Right hindlimb (tissue), 1 donor: ENCODE results near the gene ANO10.
"Not testable (repeated sequence)": the region's sequence is repeated elsewhere in the genome, so short reads cannot be mapped to it uniquely, and the experiment has no call there.

Experiments used
- DNase-seq: peaks from one replicate; pipeline ENCODE4 v3.0.0-alpha.2; 2018

ANO10 gene

DNA sequence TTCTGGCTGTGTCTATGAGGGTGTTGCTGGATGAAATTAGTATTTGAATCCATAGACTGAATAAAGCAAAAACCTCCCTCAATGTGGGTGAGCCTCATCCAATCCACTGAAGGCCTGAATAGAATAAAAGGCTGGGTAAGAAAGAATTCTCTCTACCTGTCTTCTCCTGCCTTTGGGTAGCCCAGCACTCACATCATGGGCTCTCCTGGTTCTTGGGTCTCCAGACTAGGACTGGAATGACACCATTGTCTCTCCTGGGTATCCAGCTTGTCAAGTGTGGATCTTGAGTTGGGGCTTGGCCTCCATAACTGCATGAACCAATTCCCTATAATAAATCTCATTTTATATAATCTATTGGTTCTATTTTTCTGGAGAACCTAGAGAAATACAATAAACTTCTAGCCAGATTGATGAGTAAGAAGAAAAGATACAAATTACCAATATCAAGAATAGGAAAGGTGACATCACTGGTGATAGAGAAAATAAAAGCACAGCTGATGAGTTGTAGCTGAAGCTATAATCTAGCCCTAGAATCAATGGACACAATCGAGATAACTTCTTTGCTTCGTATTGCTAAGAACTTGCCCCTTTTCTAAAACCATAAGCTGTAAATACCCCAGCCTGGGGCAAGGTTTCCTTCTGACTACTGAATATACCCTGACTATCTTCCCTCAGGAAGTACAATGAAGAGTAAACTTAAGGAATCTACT is 106.4 kb downstream of the ANO10 start:
- DNase-seq = no peak

DNA sequence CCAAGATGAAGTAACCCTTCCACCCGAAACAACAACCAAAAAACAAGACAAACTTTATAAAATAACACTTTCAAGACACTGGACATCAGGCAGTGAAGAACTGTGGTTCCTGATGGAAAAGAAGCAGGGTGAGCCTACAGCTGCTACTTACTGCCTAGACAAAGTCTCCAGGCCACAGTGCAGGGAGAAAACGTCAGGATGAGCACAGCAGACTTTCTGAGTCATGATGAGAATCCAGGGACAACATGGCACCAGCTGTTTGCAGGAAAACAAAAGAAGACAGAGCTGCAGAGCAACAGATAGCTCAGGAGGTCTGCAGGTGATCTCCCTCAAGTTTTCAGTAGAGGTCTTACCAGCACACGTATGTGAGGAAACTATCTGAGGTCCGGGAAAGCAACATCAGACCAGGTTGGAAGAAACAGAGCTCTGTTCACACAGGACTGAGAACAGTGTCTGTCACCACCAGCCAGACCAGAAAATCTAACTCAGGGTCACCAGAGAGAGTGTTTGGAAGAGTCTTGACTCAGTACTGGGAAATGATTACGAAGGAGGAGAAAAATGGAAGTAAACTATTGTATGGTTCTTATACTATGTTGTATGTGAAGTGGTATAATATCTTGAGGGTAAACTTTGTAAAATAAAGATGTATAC is 108.9 kb downstream of the ANO10 start:
- DNase-seq = no peak

- no peak for DNase-seq
Observed at GRCh38 chr3:43506644-43507043, 115.2 kb downstream of the ANO10 start.

GRCh38 chr3:43505351-43505750 is 116.5 kb downstream of the ANO10 start:
- DNase-seq = no peak

DNA sequence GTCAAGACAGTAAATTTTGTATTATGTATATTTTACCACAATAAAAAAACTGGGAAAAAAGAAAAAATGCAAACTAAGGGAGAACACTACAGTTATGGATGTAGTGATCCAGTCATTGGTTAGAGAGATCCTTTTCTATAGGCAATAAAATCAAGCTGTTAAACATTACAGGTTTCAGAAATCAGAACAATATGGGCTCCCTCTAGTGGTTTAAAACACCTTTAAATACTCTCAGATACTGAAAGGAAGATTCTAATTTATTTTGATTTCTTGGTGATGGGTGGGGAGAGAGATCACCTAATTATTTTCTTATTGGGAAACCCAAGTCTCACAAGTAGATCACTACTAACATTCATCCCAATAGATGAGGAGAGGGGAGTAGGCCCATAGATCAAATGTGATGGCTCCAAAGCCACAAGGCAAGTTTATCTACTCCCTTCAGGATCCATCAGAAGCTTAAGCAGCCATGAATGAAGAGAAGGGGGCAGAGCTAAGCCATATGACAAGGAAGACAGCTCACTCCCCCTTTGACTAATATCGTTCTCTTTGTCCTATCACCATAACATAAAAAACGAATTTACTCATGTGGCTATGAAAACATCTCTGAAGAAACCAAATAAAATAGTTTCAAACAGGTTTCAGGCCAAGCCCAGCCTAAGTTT is 118.6 kb downstream of the ANO10 start:
- DNase-seq = no peak

DNA sequence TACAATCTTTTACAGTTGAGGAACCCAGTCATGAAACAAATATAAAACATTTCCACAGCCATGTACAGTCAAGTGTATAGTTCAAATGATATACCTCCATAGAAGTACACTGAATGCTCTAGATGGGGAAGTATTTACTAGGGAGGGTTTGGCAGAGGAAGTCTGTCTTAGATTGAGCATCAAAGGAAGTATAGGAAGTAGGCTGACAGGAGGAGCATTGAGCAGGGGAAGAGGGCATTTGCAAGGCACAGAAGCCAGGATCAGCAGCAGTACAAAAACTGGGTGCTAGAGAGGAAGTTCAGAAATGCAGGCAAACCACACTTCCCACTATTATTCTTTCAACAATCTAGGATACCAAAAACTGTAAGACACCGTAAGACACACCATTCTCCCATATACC is 122.6 kb downstream of the ANO10 start:
- DNase-seq = no peak

- DNase-seq = no peak
Observed at GRCh38 chr3:43497905-43498365, 123.9 kb downstream of the ANO10 start.

DNA sequence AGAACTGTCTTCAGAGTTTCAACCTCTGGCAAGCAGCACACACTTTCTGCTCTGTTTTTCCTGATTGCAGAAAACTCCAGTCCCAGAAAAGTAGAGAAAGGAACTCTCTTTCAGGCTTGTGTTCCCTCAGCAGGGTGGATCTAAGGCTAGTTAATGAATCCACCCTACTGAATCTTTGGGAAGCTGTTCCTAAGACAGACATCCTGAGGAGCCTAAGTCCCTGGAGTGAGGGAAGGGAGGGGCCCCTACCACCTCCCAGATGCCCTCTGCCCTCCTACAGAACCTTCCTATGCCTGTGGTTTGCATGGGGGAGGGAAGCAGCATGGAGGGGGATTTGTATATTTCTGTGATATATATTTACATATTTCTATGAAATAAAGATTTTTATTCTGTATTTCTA is 124.4 kb downstream of the ANO10 start:
- no peak for DNase-seq

DNA sequence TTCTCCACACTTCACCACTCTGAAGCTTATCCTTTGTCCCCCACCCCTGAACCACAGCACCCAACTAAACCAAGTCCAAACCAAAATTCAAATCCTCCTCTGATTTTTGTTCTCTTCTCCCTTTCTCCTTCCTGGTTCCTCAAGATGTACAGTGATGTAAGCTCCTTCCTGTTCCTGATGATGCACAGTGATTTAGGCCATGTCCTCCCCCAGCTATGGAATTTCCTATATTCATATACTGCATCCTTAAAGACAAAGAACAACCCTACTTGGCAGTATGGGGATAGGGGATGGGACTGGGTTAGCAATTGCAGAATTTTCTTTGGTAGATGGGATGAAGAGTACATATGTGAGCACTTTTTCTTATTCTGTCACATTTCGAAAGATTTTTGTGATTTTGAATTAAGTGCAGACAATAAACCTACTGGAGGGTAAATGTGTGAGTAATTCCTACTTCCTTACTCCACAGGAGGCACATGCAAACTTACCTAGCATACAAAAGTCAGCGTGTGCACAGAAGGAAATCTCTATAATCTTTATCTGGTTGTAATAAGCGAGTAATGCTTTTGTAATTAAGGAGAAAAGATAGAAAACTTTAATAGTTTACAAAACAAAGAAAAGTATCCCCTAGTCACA is 125.0 kb downstream of the ANO10 start:
- DNase-seq = no peak

DNA sequence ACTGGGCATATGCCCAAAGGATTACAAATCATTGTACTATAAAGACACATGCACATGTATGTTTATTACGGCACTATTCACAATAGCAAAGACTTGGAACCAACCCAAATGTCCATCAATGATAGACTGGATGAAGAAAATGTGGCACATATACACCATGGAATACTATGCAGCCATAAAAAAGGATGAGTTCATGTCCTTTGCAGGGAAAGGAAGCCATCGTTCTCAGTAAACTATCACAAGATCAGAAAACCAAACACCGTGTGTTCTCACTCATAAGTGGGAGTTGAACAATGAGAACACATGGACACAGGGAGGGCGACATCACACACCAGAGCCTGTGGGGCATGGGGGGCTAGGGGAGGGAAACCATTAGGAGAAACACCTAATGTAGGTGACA is 128.9 kb downstream of the ANO10 start:
- DNase-seq = not testable (repeated sequence)

- DNase-seq = not testable (repeated sequence)
Observed at GRCh38 chr3:43491807-43492206, 130.0 kb downstream of the ANO10 start.

- DNase-seq = no peak
Observed at GRCh38 chr3:43490640-43491185, 131.1 kb downstream of the ANO10 start.

DNA sequence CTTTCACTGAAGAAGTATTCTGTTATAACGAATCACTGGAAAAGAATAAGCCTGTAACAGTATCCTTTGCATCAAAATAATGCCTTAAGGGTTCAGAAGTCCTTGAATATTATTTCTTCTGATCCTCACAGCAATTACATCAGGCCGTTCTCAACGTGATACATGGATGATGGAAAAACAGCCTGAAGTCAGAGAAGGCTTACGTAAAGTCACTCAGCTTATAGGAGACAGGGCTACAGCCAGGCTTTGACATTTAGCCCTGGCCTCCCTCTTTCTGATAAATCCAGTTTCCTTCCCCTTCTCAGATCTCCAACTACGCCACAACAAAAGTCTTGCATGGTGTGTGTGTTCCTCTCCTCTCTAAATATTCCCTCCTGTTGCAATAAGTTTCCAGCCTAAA is 131.9 kb downstream of the ANO10 start:
- DNase-seq = no peak

GRCh38 chr3:43485931-43486330 is 135.9 kb downstream of the ANO10 start:
- DNase-seq = no peak

DNA sequence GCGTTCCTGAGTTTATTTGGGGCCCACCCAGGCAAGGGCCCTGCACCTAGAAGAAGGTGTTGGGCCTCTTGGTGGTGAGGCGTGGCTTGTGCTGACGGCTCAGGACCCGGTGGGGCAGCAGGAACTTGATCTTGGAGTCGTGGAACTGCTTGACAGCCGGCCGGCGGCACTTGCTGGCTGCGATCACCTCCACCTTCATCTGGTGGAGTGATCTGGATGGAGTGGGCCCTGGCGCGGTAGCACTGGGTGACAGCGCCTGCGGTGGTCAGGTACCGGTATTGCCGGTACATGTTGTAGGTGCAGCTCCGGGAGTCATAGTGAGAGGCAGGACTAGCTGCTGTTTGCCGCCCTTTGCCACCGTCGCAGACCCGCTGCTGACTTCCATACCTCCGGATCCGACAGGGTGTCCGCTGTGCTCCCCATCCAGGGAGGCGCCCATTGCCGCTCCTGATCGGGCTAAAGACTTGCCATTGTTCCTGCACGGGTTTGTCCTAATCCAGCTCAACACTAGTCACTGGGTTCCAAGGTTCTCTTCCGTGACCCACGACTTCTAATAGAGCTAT is 136.8 kb downstream of the ANO10 start:
- no peak for DNase-seq

DNA sequence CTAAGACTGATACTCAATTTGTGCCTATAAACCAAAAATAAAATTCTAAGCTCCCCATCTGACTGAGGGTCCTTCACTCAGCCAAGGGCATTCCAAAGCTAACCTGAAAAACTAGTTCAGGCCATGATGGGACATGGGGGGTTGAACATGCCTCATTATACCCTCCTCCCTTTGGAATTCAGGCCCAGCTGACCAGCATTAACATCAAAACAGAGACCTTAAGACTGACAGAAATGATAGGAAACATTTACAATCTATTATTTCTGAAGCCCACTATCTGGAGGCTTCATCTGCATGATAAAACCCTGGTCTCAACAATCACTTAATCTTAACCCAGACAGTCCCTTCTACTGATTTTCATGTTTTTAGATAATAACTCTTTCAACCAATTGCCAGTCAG is 140.4 kb downstream of the ANO10 start:
- no peak for DNase-seq

- DNase-seq = not testable (repeated sequence)
Observed at GRCh38 chr3:43478839-43479238, 143.0 kb downstream of the ANO10 start.

GRCh38 chr3:43478118-43478785 is 143.6 kb downstream of the ANO10 start:
- no peak for DNase-seq

GRCh38 chr3:43477600-43477999 is 144.2 kb downstream of the ANO10 start:
- no peak for DNase-seq

DNA sequence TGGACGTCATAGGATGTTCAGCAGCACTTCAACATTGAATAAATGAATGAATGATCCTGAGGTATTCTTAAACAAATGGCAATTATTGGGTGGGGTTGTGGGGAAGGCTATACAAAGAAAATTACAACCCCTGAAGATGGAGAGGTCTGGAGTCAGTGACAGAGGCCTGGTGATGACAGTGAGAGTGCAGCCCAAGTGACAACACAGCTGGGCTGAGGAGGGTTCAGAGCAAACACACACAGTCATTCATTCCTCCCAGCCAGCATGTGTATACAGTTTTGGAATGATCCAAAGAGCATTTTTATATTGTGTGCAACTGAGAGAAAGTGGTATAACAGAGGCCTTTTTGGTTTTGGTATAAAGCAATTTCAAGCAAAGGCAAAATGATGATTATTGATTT is 148.1 kb downstream of the ANO10 start:
- DNase-seq = no peak

- DNase-seq = no peak
Observed at GRCh38 chr3:43473244-43473643, 148.6 kb downstream of the ANO10 start.

GRCh38 chr3:43468133-43468532 is 153.7 kb downstream of the ANO10 start:
- DNase-seq = no peak
